Measurements from ENCODE around the gene FAM193A. TPM values are rescaled to one million over a fixed set of nuclear protein-coding genes. Genes with fewer than 3 reads are reported as not detected.
"Not testable (repeated sequence)": the region's sequence is repeated elsewhere in the genome, so short reads cannot be mapped to it uniquely, and the experiment has no call there.

The FAM193A gene
- total RNA-seq, 4 donors from 2014 or later = 9.8 to 18.7 (median 16.4) TPM

DNA sequence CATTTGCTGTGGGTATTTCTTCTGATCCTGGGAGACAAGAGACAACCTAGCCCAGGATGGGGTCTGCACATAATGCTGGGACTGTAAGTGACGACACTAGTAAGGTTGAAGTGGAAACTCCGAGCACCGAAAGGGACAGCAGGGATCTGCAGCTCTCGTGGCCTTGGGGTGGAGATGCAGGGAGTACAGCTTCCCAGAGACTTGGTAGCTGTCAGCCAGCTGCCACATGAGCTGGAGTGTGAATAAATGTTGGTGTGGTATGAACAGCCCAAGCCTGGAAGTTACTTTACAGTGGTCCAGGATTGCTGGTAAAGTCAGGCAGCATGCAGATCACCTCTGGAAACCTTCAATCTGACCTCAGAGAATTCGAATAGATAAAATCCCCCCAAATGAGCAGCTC lies 97.6 kb downstream of the FAM193A start:
- Histone ChIP-seq H3K36me3 (peaks cover 24 to 99% (median 37%) of the 10 kb centered on the region in 3 donors), H3K4me3 (no peak overlapping the region), H3K9me3 (no peaks in the 10 kb centered on the region), H3K4me1 (no peaks in the 10 kb centered on the region), H3K27ac (no peak overlapping the region), H3K27me3 (no peaks in the 10 kb centered on the region)
- TF ChIP-seq, protein P1, sequence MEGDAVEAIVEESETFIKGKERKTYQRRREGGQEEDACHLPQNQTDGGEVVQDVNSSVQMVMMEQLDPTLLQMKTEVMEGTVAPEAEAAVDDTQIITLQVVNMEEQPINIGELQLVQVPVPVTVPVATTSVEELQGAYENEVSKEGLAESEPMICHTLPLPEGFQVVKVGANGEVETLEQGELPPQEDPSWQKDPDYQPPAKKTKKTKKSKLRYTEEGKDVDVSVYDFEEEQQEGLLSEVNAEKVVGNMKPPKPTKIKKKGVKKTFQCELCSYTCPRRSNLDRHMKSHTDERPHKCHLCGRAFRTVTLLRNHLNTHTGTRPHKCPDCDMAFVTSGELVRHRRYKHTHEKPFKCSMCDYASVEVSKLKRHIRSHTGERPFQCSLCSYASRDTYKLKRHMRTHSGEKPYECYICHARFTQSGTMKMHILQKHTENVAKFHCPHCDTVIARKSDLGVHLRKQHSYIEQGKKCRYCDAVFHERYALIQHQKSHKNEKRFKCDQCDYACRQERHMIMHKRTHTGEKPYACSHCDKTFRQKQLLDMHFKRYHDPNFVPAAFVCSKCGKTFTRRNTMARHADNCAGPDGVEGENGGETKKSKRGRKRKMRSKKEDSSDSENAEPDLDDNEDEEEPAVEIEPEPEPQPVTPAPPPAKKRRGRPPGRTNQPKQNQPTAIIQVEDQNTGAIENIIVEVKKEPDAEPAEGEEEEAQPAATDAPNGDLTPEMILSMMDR (IDR thresholded peaks at IDR 0.05) = no peak
- no peak for TF ChIP-seq POLR2A (IDR thresholded peaks at IDR 0.05)
- intact Hi-C loops (cut with DNase I) = no loop called here
- WGBS, 2 donors = 86 to 88% methylated on average over 5 of the region's 5 CpGs
- no peak for DNase-seq

GRCh38 chr4:2636331-2636730 lies 99.9 kb downstream of the FAM193A start:
- Histone ChIP-seq H3K4me1 (no peaks in the 10 kb centered on the region), H3K27ac (no peak overlapping the region), H3K4me3 (no peak overlapping the region), H3K36me3 (peaks cover 21 to 99% (median 43%) of the 10 kb centered on the region in 3 donors), H3K9me3 (no peaks in the 10 kb centered on the region), H3K27me3 (no peaks in the 10 kb centered on the region)
- no peak for DNase-seq
- TF ChIP-seq, protein P1 (IDR thresholded peaks at IDR 0.05) = no peak
- TF ChIP-seq POLR2A (IDR thresholded peaks at IDR 0.05) = no peak
- 92 to 94% methylated on average over 6 of the region's 6 CpGs for WGBS, 2 donors
- intact Hi-C loops (cut with DNase I) = no loop called here

GRCh38 chr4:2636994-2637393 lies 100.5 kb downstream of the FAM193A start:
- H3K4me1 ChIP-seq; intact Hi-C loops (cut with DNase I); DNase-seq; H3K27ac ChIP-seq; H3K9me3 ChIP-seq; H3K4me3 ChIP-seq; H3K27me3 ChIP-seq: not testable (repeated sequence)
- WGBS, 2 donors = 90 to 92% methylated on average over 5 of the region's 5 CpGs
- peaks cover 16 to 99% (median 36%) of the 10 kb centered on the region in 3 donors for H3K36me3 ChIP-seq

- Histone ChIP-seq H3K36me3 (peaks cover 7 to 99% (median 30%) of the 10 kb centered on the region in 3 donors), H3K4me3 (no peak overlapping the region), H3K27me3 (no peaks in the 10 kb centered on the region), H3K27ac (no peak overlapping the region), H3K9me3 (no peaks in the 10 kb centered on the region), H3K4me1 (no peaks in the 10 kb centered on the region)
- TF ChIP-seq POLR2A (IDR thresholded peaks at IDR 0.05) = no peak
- TF ChIP-seq, protein P1 (IDR thresholded peaks at IDR 0.05) = no peak
- WGBS, 2 donors = 92% methylated on average over 5 to 6 of the region's 9 CpGs
- DNase-seq = no peak
- intact Hi-C loops (cut with DNase I) = no loop called here
Measured at GRCh38 chr4:2637956-2638552, 101.6 kb downstream of the FAM193A start.

DNA sequence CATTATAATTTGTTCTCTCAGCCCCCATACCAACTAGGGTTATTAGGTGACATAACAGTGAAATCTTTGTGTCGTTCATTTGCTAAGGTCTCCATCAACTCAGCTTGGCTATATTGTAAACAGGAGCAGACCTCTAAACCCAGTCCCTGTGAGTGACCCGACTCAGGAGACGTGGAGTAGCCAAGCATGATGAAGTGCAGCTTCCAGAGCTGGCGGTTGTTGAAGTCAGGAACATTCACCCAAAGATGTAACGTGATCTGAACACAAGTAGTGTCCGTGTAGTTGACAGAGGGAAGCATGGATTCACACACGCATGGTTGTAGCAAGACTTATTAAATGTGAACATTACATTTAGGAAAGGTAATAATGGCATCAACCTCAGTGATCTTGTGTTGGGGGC lies 102.3 kb downstream of the FAM193A start:
- TF ChIP-seq, protein P1 (IDR thresholded peaks at IDR 0.05) = no peak
- no peak for TF ChIP-seq POLR2A (IDR thresholded peaks at IDR 0.05)
- 94 to 95% methylated on average over 7 of the region's 7 CpGs for WGBS, 2 donors
- Histone ChIP-seq H3K27ac (no peak overlapping the region), H3K4me3 (no peak overlapping the region), H3K36me3 (peaks cover 7 to 99% (median 27%) of the 10 kb centered on the region in 3 donors), H3K9me3 (no peaks in the 10 kb centered on the region), H3K27me3 (no peaks in the 10 kb centered on the region), H3K4me1 (no peaks in the 10 kb centered on the region)
- no peak for DNase-seq
- intact Hi-C loops (cut with DNase I) = no loop called here

- no peak for DNase-seq
- Histone ChIP-seq H3K4me1 (no peaks in the 10 kb centered on the region), H3K9me3 (no peaks in the 10 kb centered on the region), H3K36me3 (peaks cover 7 to 94% (median 31%) of the 10 kb centered on the region in 3 donors), H3K27ac (no peak overlapping the region), H3K4me3 (no peak overlapping the region), H3K27me3 (no peaks in the 10 kb centered on the region)
- 83 to 86% methylated on average over 7 of the region's 7 CpGs for WGBS, 2 donors
- intact Hi-C loops (cut with DNase I) = no loop called here
- TF ChIP-seq, protein P1 (IDR thresholded peaks at IDR 0.05) = no peak
- TF ChIP-seq POLR2A (IDR thresholded peaks at IDR 0.05) = no peak
Measured at GRCh38 chr4:2642968-2643367, 106.5 kb downstream of the FAM193A start.
